ENCODE data around the gene NCOR1. TPM values are rescaled to one million over a fixed set of nuclear protein-coding genes. Genes with fewer than 3 reads are reported as not detected.
A peak's percentile ranks its signal among the peaks of the same experiment; 100 is the strongest.
"Not testable (repeated sequence)": the region's sequence is repeated elsewhere in the genome, so short reads cannot be mapped to it uniquely, and the experiment has no call there.

Gene NCOR1
- total RNA-seq, 1 experiment from 2014 or later: 56.9 TPM

GRCh38 chr17:16117149-16117548 lies 98.2 kb downstream of the NCOR1 start:
- H3K27ac ChIP-seq: no peak overlapping the region
- peaks cover 77% of the 10 kb centered on the region for H3K36me3 ChIP-seq
- no peaks in the 10 kb centered on the region for H3K4me1 ChIP-seq (replicated peaks)
- H3K9me3 ChIP-seq (replicated peaks): no peaks in the 10 kb centered on the region
- no peak overlapping the region for H3K4me3 ChIP-seq
- no peak for DNase-seq (ENCODE audit: low read depth in 1 of 2, low spot score in 2 of 2)
- H3K27me3 ChIP-seq (replicated peaks): no peaks in the 10 kb centered on the region

DNA sequence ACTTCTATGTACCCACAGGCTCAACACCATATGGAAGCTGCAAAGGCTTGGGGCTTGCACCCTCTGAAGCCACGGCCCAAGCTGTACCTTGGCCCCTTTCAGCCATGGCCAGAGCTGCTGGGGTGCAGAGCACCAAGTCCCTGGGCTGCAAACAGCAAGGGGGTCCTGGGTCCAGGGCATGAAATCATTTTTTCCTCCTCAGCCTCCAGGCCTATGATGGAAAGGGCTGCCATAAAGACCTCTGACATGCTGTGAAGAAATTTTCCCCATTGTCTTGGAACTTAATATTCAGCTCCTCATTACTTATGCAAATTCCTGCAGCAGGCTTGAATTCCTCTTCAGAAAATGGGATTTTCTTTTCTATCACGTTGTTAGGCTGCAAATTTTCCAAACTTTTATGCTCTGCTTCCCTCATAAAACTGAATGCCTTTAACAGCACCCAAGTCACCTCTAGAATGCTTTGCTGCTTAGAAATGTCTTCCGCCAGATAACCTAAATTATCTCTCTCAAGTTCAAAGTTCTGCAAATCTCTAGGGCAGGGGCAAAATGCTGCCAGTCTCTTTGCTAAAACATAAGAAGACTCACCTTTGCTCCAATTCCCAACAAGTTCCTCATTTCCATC lies 100.1 kb downstream of the NCOR1 start:
- peaks cover 68% of the 10 kb centered on the region for H3K36me3 ChIP-seq
- DNase-seq (ENCODE audit: low read depth in 1 of 2, low spot score in 2 of 2); H3K4me1 ChIP-seq (replicated peaks); H3K4me3 ChIP-seq; H3K27ac ChIP-seq; H3K9me3 ChIP-seq (replicated peaks); H3K27me3 ChIP-seq (replicated peaks): not testable (repeated sequence)

GRCh38 chr17:16108871-16109270 lies 106.5 kb downstream of the NCOR1 start:
- H3K4me3 ChIP-seq: no peak overlapping the region
- no peak for DNase-seq (ENCODE audit: low read depth in 1 of 2, low spot score in 2 of 2)
- H3K27ac ChIP-seq: no peak overlapping the region
- peaks cover 20% of the 10 kb centered on the region for H3K36me3 ChIP-seq
- no peaks in the 10 kb centered on the region for H3K4me1 ChIP-seq (replicated peaks)
- H3K27me3 ChIP-seq (replicated peaks): no peaks in the 10 kb centered on the region
- H3K9me3 ChIP-seq (replicated peaks): no peaks in the 10 kb centered on the region

DNA sequence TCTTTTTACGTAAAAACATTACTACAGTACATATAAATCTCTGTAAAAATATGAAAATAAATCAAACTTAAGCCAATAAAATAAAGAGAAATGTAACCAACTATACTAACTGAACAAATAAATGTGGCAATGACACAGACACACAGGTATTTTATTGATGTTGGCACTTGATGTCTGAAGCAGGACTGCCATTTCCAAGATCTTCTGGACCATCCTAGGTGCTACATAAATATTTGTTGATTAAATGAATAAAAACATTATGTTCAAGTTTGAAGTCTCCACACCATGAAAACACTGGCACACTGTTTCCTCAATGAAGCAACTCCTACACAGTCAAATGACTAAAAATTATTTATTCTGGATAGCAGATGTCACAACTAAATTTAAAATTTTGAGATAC lies 106.9 kb downstream of the NCOR1 start:
- Histone ChIP-seq H3K36me3 (peaks cover 17% of the 10 kb centered on the region), H3K9me3 (replicated peaks) (no peaks in the 10 kb centered on the region), H3K27me3 (replicated peaks) (no peaks in the 10 kb centered on the region), H3K4me3 (no peak overlapping the region), H3K4me1 (replicated peaks) (no peaks in the 10 kb centered on the region), H3K27ac (no peak overlapping the region)
- DNase-seq (ENCODE audit: low read depth in 1 of 2, low spot score in 2 of 2): no peak

DNA sequence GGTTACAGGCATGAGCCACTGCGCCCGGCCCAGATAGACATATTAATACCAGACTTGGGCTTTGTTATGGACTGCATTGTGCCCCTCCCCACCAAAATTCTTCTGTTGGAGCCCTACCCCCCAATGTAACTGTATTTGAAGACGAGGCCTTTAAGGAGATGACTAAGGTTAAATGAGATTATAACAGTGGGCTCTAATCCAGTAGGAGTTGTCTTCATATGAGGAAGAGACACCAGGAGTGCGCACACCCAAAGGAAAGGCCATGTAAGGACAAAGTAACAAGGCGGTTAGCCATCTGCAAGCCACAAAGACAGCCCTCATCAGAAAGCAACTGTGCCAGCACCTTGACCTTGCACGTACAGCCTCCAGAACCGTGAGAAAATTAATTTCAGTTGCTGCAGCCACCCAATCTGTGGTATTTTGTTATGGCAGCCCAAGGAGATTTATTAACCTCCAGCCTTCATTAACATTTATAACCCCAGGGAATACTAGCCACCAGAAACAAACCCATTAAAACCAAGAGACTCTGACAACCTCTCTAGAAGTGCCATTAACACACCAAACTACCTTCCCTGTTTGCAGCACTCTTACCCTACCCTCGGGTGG lies 108.1 kb downstream of the NCOR1 start:
- H3K4me3 ChIP-seq: no peak overlapping the region
- DNase-seq (ENCODE audit: low read depth in 1 of 2, low spot score in 2 of 2): no peak
- peaks cover 15% of the 10 kb centered on the region for H3K36me3 ChIP-seq
- H3K4me1 ChIP-seq (replicated peaks): no peaks in the 10 kb centered on the region
- H3K9me3 ChIP-seq (replicated peaks): no peaks in the 10 kb centered on the region
- no peaks in the 10 kb centered on the region for H3K27me3 ChIP-seq (replicated peaks)
- no peak overlapping the region for H3K27ac ChIP-seq

- Histone ChIP-seq H3K36me3 (peaks cover 22% of the 10 kb centered on the region), H3K27me3 (replicated peaks) (no peaks in the 10 kb centered on the region), H3K9me3 (replicated peaks) (no peaks in the 10 kb centered on the region), H3K4me3 (no peak overlapping the region), H3K4me1 (replicated peaks) (no peaks in the 10 kb centered on the region), H3K27ac (no peak overlapping the region)
- DNase-seq (ENCODE audit: low read depth in 1 of 2, low spot score in 2 of 2): no peak
Measured at GRCh38 chr17:16106161-16106891, 109.0 kb downstream of the NCOR1 start.

DNA sequence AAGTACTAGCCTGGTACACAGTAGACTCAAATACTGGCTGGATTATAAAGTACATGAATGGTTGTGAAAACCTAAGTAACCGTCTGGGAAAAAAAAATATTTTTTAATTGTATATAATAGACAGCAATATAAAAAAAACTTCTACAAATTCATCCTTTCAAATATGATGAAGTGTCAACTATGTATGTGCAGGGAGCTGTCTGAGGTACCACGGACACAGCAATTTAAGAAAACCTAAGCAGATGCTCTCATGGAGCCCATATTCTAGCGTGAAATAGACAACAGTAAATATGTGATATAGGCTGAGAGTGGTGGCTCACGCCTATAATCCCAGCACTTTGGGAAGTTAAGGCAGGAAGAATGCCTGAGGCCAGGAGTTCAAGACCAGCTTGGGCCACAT lies 111.1 kb downstream of the NCOR1 start:
- Histone ChIP-seq H3K36me3 (peaks cover 24% of the 10 kb centered on the region), H3K27me3 (replicated peaks) (no peaks in the 10 kb centered on the region), H3K9me3 (replicated peaks) (no peaks in the 10 kb centered on the region), H3K4me3 (no peak overlapping the region), H3K4me1 (replicated peaks) (no peaks in the 10 kb centered on the region), H3K27ac (no peak overlapping the region)
- DNase-seq (ENCODE audit: low read depth in 1 of 2, low spot score in 2 of 2): no peak

GRCh38 chr17:16101440-16101839 lies 113.9 kb downstream of the NCOR1 start:
- H3K27ac ChIP-seq: no peak overlapping the region
- no peaks in the 10 kb centered on the region for H3K4me1 ChIP-seq (replicated peaks)
- no peak for DNase-seq (ENCODE audit: low read depth in 1 of 2, low spot score in 2 of 2)
- H3K36me3 ChIP-seq: peaks cover 49% of the 10 kb centered on the region
- no peaks in the 10 kb centered on the region for H3K9me3 ChIP-seq (replicated peaks)
- H3K4me3 ChIP-seq: no peak overlapping the region
- H3K27me3 ChIP-seq (replicated peaks): no peaks in the 10 kb centered on the region

DNA sequence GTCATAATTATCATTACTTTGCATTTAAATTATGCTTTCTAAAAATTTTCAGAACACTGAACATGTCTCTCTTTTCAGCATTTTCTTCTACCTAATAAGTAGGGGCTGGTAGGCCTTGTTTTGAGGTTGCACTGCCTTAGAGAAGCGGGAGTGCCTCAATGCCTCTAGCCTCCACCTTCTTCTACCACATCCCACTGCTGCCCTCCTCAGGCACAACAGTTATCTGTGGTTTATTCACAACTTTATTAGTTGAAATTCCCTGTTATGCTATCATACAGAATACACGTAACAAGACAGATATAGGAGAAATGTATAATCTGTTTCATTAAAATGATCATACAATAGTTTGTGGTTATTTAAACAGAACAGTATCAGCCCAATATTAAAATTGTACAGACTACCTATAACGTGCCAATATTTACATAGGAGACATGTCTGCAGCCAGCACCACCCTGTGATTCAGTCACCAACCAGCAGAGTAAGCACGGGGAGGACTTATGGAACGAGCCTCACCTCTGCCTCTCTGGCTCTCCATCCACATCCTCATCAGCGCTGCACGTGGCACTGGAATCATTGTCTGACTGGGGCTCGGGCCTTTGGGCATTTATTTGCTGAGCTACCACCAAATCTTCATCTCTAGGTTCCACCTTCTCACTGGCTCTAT lies 114.5 kb downstream of the NCOR1 start:
- Histone ChIP-seq H3K36me3 (peaks cover 49% of the 10 kb centered on the region), H3K4me3 (no peak overlapping the region), H3K27ac (no peak overlapping the region), H3K9me3 (replicated peaks) (no peaks in the 10 kb centered on the region), H3K27me3 (replicated peaks) (no peaks in the 10 kb centered on the region), H3K4me1 (replicated peaks) (no peaks in the 10 kb centered on the region)
- DNase-seq (ENCODE audit: low read depth in 1 of 2, low spot score in 2 of 2): no peak

DNA sequence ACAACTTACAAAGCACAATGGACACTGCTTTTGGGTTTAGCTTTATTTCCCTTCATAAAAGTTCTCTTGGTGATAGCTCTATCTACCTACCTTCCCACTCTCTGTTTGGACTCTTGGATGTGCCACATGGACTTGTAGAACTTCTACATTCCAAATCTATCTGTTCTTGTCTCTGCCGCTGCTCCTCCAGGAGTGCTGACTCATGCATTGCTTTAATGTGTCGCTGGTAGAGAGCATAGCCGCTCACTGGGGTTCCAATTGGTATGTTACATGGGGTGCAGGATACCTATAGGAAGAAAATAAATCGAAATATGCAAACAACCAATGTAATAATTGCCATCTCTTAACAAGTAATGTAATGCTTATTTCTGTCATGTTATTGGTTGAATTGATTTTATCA lies 123.6 kb downstream of the NCOR1 start:
- no peak overlapping the region for H3K27ac ChIP-seq
- no peaks in the 10 kb centered on the region for H3K4me1 ChIP-seq (replicated peaks)
- H3K9me3 ChIP-seq (replicated peaks): no peaks in the 10 kb centered on the region
- no peak for DNase-seq (ENCODE audit: low read depth in 1 of 2, low spot score in 2 of 2)
- H3K36me3 ChIP-seq: peaks cover 35% of the 10 kb centered on the region
- no peaks in the 10 kb centered on the region for H3K27me3 ChIP-seq (replicated peaks)
- H3K4me3 ChIP-seq: no peak overlapping the region

DNA sequence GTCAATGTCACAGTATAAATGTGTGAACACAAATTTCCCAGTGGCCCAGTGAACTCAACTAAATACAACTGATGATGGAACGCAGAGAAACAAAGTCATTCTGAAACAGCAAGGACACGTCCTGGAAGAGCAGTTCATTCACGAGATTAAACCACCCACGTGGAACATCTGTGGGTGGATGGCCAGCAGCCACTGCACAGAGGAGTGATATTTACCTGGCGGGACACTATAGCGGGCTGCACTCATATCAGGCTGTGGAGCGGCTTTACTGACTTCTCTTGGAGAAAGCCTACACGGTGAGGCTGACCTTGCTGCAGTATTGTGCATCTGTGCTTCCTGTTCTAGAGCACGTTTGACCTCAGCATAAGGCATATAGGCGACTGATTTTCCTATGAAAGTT lies 128.4 kb downstream of the NCOR1 start:
- Histone ChIP-seq H3K36me3 (peaks cover 43% of the 10 kb centered on the region), H3K9me3 (replicated peaks) (no peaks in the 10 kb centered on the region), H3K27me3 (replicated peaks) (no peaks in the 10 kb centered on the region), H3K4me3 (no peak overlapping the region), H3K27ac (no peak overlapping the region), H3K4me1 (replicated peaks) (peaks cover 12% of the 10 kb centered on the region)
- DNase-seq (ENCODE audit: low read depth in 1 of 2, low spot score in 2 of 2): no peak

GRCh38 chr17:16085066-16085699 lies 130.2 kb downstream of the NCOR1 start:
- Histone ChIP-seq H3K9me3 (replicated peaks) (no peaks in the 10 kb centered on the region), H3K27ac (peak overlapping the region; percentile 23), H3K27me3 (replicated peaks) (no peaks in the 10 kb centered on the region), H3K36me3 (peaks cover 41% of the 10 kb centered on the region), H3K4me1 (replicated peaks) (peaks cover 12% of the 10 kb centered on the region), H3K4me3 (no peak overlapping the region)
- DNase-seq (ENCODE audit: low read depth in 1 of 2, low spot score in 2 of 2): peak in 1 of 2 experiments; percentile 53

DNA sequence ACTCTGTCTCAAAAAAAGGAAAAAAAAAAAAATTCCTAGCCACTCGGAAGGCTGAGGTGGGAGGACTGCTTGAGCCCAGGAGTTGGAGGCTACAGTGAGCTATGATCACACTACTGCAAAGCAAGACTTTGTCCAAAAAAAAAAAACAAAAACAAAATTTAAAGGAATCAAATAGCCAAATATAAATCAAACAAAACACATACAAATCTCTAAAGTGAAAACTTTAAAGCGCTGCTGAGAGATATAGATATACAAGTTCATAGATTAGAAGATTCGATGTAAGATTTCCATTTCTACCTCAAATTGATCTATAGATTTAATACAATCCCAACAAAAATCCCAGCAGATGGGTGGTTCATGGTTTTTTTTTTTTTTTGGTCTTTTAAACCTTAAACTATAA lies 132.1 kb downstream of the NCOR1 start:
- no peak for DNase-seq (ENCODE audit: low read depth in 1 of 2, low spot score in 2 of 2)
- peaks cover 54% of the 10 kb centered on the region for H3K36me3 ChIP-seq
- no peak overlapping the region for H3K4me3 ChIP-seq
- peaks cover 12% of the 10 kb centered on the region for H3K4me1 ChIP-seq (replicated peaks)
- H3K27me3 ChIP-seq (replicated peaks): no peaks in the 10 kb centered on the region
- no peak overlapping the region for H3K27ac ChIP-seq
- no peaks in the 10 kb centered on the region for H3K9me3 ChIP-seq (replicated peaks)
